ENCODE results near the gene CCT4. TPM values are rescaled to one million over a fixed set of nuclear protein-coding genes. Genes with fewer than 3 reads are reported as not detected.
A peak's percentile ranks its signal among the peaks of the same experiment; 100 is the strongest.

The CCT4 gene, protein sequence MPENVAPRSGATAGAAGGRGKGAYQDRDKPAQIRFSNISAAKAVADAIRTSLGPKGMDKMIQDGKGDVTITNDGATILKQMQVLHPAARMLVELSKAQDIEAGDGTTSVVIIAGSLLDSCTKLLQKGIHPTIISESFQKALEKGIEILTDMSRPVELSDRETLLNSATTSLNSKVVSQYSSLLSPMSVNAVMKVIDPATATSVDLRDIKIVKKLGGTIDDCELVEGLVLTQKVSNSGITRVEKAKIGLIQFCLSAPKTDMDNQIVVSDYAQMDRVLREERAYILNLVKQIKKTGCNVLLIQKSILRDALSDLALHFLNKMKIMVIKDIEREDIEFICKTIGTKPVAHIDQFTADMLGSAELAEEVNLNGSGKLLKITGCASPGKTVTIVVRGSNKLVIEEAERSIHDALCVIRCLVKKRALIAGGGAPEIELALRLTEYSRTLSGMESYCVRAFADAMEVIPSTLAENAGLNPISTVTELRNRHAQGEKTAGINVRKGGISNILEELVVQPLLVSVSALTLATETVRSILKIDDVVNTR
- 100 to 1,000 TPM in 2 of 5 experiments, 10 to 100 TPM in 3; 84.2 to 177 (median 90.3) TPM for total RNA-seq
- 100 to 1,000 TPM; 153 to 154 TPM for polyA plus RNA-seq
- 140 reads per million, percentile 89 among the genes with 10 or more reads in this experiment for total RNA-seq

DNA sequence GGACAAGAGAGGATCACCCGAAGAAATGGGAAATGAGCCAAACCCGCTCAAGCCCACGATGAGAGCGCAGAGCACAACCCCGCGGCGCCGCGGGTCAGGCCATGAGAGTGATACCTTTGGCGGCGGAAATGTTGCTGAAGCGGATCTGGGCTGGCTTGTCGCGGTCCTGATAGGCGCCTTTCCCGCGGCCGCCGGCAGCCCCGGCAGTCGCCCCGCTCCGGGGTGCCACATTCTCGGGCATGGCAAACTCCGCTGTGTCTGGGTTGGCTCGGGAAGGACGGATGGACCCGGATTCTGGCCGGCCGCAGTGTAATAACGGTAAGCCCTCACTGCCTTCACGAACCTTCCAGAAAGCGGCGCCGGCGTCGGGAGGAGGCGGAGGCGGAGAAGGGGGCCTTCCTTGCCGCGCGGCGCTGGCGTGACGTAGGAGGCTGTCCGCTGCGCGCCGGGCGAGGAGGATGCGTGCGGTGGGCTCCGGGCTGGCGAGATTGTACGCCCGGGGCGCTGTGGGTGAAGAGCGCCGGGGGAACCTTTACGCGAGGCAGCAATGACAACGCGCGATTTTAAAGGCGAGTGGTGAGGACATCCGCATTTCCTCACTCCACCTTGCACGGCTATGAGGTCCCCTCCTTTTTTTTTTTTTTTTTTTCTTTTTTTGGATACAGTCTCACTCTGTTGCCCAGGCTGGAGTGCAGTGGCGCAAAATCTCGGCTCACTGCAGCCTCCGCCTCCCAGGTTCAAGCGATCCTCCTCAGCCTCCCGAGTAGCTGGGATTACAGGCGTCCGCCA lies at the start of gene CCT4:
CCT4 (minus strand) TSS at position 390 of the 789 bp plus-strand sequence; CDS start at position 241, 149 bp downstream.
- H3K36me3 ChIP-seq (ENCODE audit: control insufficient read depth in 2 of 3, insufficient read depth in 3 of 3, low read length in 3 of 3): peaks cover 0 to 25% (median 8%) of the 10 kb centered on the region in 3 experiments
- no peaks in the 10 kb centered on the region for H3K9me3 ChIP-seq (ENCODE audit: control insufficient read depth in 2 of 3, low read length in 3 of 3)
- Mint-ChIP-seq H3K27me3 (no peaks in the 10 kb centered on the region), H3K9me3 (peaks cover 0 to 8% (median 0%) of the 10 kb centered on the region in 11 donors), H3K36me3 (peaks cover 0 to 19% (median 7%) of the 10 kb centered on the region in 5 donors), H3K4me3 (peak within 1 kb of the TSS; percentile 85 to 100 (median 99)), H3K4me1 (peaks cover 11 to 34% (median 29%) of the 10 kb centered on the region in 7 donors), H3K27ac (peak within 1 kb of the TSS; percentile 98 to 100 (median 100))
- intact Hi-C loops (cut with micrococcal nuclease): loop anchor here (1.0 to 10.0 kb wide), 19 partner anchors 8 to 1954 kb away; partner anchors contain the start of genes COMMD1 (in 2 of the 2), EHBP1 (in 2 of the 2), FAM161A (in 2 of the 2) and REL (in 2 of the 2)
- ChIA-PET POLR2A (interaction anchor here (0.6 to 2.1 kb wide), 8 partner anchors 10 to 795 kb away, joined by 3 to 11 read pairs (median 4); partner anchors contain the start of gene COMMD1), CTCF (interaction anchor here (0.7 kb wide), 1 partner anchor 309 kb away, joined by 4 read pairs; no protein-coding TSS in a partner anchor)
- H3K27me3 ChIP-seq (ENCODE audit: control insufficient read depth in 2 of 2, insufficient read depth in 2 of 2, low read length in 2 of 2): no peaks in the 10 kb centered on the region
- H3K27ac ChIP-seq (ENCODE audit: low read depth, low read length): peak within 1 kb of the TSS; percentile 98
- ATAC-seq (peak; percentile 94), DNase-seq (peak; percentile 86 to 99 (median 95))
- H3K4me1 ChIP-seq (ENCODE audit: control insufficient read depth in 2 of 2, insufficient read depth in 2 of 2, low read length in 2 of 2): peaks cover 15 to 17% of the 10 kb centered on the region in 2 donors
- peak within 1 kb of the TSS; percentile 92 for H3K4me3 ChIP-seq (ENCODE audit: low read length)

DNA sequence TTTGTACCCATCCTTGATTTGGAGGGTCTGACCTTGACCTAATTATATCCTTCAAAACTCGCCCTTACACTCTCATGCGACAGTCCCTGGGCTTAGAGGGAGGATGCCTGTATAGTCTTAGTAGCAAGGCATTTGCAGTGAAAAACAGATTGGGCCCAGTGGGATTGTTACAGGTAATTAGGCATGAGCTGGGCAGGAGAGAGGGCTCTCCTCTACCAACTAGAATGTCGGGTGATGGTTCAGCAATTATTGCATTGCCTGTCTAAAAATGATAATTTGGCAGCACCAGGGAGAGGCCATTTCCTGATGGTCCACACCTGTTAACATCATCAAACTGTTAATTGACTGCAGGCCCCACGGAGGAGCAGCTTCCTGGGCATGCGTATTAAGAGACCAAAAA lies 49.4 kb upstream of the CCT4 start:
- H3K36me3 Mint-ChIP-seq: peaks cover 0 to 22% (median 10%) of the 10 kb centered on the region in 5 donors
- H3K27ac Mint-ChIP-seq: no peak overlapping the region
- Histone ChIP-seq H3K27me3 (ENCODE audit: control insufficient read depth in 2 of 2, insufficient read depth in 2 of 2, low read length in 2 of 2) (no peaks in the 10 kb centered on the region), H3K27ac (ENCODE audit: low read depth, low read length) (no peak overlapping the region), H3K36me3 (ENCODE audit: control insufficient read depth in 2 of 3, insufficient read depth in 3 of 3, low read length in 3 of 3) (peaks cover 0 to 9% (median 0%) of the 10 kb centered on the region in 3 experiments), H3K4me3 (ENCODE audit: low read length) (no peak overlapping the region), H3K4me1 (ENCODE audit: control insufficient read depth in 2 of 2, insufficient read depth in 2 of 2, low read length in 2 of 2) (no peaks in the 10 kb centered on the region), H3K9me3 (ENCODE audit: control insufficient read depth in 2 of 3, low read length in 3 of 3) (no peaks in the 10 kb centered on the region)
- ChIA-PET POLR2A (no interaction called here), CTCF (no interaction called here)
- ATAC-seq (no peak), DNase-seq (no peak)
- H3K27me3 Mint-ChIP-seq: no peaks in the 10 kb centered on the region
- no peak overlapping the region for H3K4me3 Mint-ChIP-seq
- peaks cover 0 to under 1% (median 0%) of the 10 kb centered on the region in 7 donors for H3K4me1 Mint-ChIP-seq
- no peaks in the 10 kb centered on the region for H3K9me3 Mint-ChIP-seq
- intact Hi-C loops (cut with micrococcal nuclease): no loop called here

DNA sequence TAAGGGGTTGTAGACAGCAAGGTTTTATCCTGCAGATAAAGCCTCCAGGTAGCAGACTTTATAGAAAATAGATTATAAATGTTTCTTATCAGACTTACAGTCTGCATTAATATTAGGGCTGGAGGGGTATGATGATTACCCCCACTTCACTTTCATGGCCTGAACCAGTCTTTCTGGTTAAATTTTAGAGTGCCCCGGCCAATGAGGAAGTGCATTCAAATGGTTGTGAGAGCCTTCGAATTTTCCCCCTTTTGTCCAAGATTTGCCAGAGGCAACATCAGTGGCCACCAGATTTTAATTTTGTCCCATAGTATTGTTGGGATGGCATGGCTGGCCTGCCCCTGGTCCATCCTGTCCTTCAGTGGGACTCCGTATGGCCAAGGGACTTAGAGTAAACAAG lies 48.6 kb upstream of the CCT4 start:
- peaks cover 0 to 25% (median 13%) of the 10 kb centered on the region in 5 donors for H3K36me3 Mint-ChIP-seq
- H3K4me1 ChIP-seq (ENCODE audit: control insufficient read depth in 2 of 2, insufficient read depth in 2 of 2, low read length in 2 of 2): no peaks in the 10 kb centered on the region
- peak overlapping the region in 1 of 9 donors; percentile 25 for H3K27ac Mint-ChIP-seq
- intact Hi-C loops (cut with micrococcal nuclease): no loop called here
- ATAC-seq: no peak
- no peak overlapping the region for H3K4me3 Mint-ChIP-seq
- peaks cover 0 to 5% (median 0%) of the 10 kb centered on the region in 7 donors for H3K4me1 Mint-ChIP-seq
- DNase-seq: no peak
- no peaks in the 10 kb centered on the region for H3K27me3 ChIP-seq (ENCODE audit: control insufficient read depth in 2 of 2, insufficient read depth in 2 of 2, low read length in 2 of 2)
- no peaks in the 10 kb centered on the region for H3K9me3 Mint-ChIP-seq
- peaks cover 0 to 12% (median 0%) of the 10 kb centered on the region in 3 experiments for H3K36me3 ChIP-seq (ENCODE audit: control insufficient read depth in 2 of 3, insufficient read depth in 3 of 3, low read length in 3 of 3)
- ChIA-PET CTCF (no interaction called here), POLR2A (no interaction called here)
- no peak overlapping the region for H3K4me3 ChIP-seq (ENCODE audit: low read length)
- no peak overlapping the region for H3K27ac ChIP-seq (ENCODE audit: low read depth, low read length)
- H3K9me3 ChIP-seq (ENCODE audit: control insufficient read depth in 2 of 3, low read length in 3 of 3): no peaks in the 10 kb centered on the region
- H3K27me3 Mint-ChIP-seq: no peaks in the 10 kb centered on the region

DNA sequence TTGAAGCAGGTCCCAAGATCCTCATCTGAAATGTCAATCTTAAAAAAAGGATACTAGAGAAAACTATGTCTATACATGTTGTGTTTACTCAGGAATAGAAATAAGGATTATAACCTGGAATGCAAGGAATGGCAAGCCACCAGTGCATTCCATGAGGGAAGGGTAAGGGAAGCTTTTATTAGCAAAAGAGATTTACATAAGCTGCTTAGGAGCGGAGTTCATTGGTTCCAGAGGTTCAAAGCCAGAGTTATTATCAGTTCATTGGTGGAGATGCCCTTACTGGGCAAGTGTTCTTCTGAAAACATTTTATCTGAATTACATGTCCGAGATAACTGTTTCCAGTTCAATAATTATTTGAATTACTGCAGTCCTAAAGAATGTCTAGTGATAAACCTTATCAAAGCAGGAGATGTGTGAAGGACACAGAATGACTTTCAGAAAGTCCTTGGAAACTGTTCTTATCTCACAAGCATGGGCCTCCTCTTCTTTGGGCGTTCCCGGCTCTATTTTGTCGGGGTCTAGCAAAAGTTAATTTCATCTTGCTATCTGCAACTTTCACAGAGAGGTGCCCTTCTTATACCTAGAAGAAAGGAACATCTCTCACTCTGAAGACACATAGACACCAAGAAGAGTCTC lies 40.5 kb upstream of the CCT4 start:
- POLR2A ChIA-PET: no interaction called here
- H3K4me3 ChIP-seq (ENCODE audit: low read length): no peak overlapping the region
- CTCF ChIA-PET: interaction anchor here (0.5 to 0.7 kb wide), 2 partner anchors 15 to 806 kb away, joined by 3 read pairs; no protein-coding TSS in a partner anchor
- Mint-ChIP-seq H3K9me3 (no peaks in the 10 kb centered on the region), H3K4me1 (peaks cover 0 to 6% (median 0%) of the 10 kb centered on the region in 7 donors), H3K27ac (no peak overlapping the region), H3K27me3 (no peaks in the 10 kb centered on the region), H3K4me3 (no peak overlapping the region), H3K36me3 (peaks cover 0 to 26% (median 13%) of the 10 kb centered on the region in 5 donors)
- intact Hi-C loops (cut with micrococcal nuclease): no loop called here
- H3K27me3 ChIP-seq (ENCODE audit: control insufficient read depth in 2 of 2, insufficient read depth in 2 of 2, low read length in 2 of 2): no peaks in the 10 kb centered on the region
- ATAC-seq (no peak), DNase-seq (no peak)
- no peaks in the 10 kb centered on the region for H3K9me3 ChIP-seq (ENCODE audit: control insufficient read depth in 2 of 3, low read length in 3 of 3)
- H3K4me1 ChIP-seq (ENCODE audit: control insufficient read depth in 2 of 2, insufficient read depth in 2 of 2, low read length in 2 of 2): no peaks in the 10 kb centered on the region
- peaks cover 0 to 7% (median 0%) of the 10 kb centered on the region in 3 experiments for H3K36me3 ChIP-seq (ENCODE audit: control insufficient read depth in 2 of 3, insufficient read depth in 3 of 3, low read length in 3 of 3)
- H3K27ac ChIP-seq (ENCODE audit: low read depth, low read length): no peak overlapping the region

DNA sequence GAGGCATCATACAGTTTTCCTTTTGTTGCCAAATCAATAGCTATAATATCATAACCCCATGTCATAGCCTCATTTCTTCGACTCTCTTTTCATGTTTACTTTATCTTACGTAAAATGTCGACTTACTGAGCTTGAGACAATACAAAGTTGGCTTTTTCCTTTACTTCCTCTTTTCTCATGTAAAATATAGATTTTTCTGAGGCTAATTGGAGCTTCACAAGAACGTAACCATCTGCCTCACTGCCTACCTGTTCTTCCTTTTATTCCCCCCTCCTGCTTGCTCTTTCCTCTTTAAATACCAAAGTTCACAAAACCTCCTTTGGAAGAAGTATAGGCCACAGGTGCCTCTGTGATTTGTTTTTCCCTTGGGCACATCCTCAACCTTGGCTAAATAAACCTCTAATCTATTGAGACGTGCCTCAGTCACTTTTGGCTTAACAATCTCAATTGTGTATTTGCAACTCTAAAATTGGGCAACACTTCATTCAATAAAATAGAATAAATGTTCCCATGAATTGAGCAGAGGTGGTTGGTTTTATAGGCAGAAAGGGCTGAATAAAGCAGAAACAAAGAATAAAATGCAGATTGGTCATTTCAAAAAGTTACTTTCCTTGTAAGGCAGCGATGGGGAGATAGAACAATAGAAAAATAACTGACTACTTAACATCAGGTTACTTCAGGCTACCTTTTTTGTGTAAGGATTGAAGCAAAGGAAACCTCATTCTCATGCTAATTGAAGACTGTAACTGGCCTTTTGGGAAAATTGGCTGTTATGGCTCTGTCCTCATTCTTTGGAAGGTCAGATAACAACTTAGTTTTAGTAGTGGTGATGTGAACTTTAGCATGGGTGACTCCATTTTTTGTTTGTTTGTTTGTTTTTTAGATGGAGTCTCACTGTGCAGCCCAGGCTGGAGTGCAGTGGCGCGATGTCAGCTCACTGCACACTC lies 38.3 kb upstream of the CCT4 start:
- Histone ChIP-seq H3K9me3 (ENCODE audit: control insufficient read depth in 2 of 3, low read length in 3 of 3) (no peaks in the 10 kb centered on the region), H3K27me3 (ENCODE audit: control insufficient read depth in 2 of 2, insufficient read depth in 2 of 2, low read length in 2 of 2) (no peaks in the 10 kb centered on the region), H3K4me3 (ENCODE audit: low read length) (no peak overlapping the region), H3K36me3 (ENCODE audit: control insufficient read depth in 2 of 3, insufficient read depth in 3 of 3, low read length in 3 of 3) (no peaks in the 10 kb centered on the region), H3K27ac (ENCODE audit: low read depth, low read length) (no peak overlapping the region), H3K4me1 (ENCODE audit: control insufficient read depth in 2 of 2, insufficient read depth in 2 of 2, low read length in 2 of 2) (no peaks in the 10 kb centered on the region)
- Mint-ChIP-seq H3K27ac (no peak overlapping the region), H3K36me3 (peaks cover 0 to 18% (median 11%) of the 10 kb centered on the region in 5 donors), H3K4me3 (no peak overlapping the region), H3K4me1 (peaks cover 0 to 10% (median 0%) of the 10 kb centered on the region in 7 donors), H3K27me3 (no peaks in the 10 kb centered on the region), H3K9me3 (no peaks in the 10 kb centered on the region)
- ATAC-seq: no peak
- ChIA-PET CTCF (no interaction called here), POLR2A (no interaction called here)
- no peak for DNase-seq
- intact Hi-C loops (cut with micrococcal nuclease): no loop called here

Data from naive thymus-derived CD4-positive, alpha-beta T cell (primary cell).